Measurements from ENCODE around the gene SLX4IP. TPM values are rescaled to one million over a fixed set of nuclear protein-coding genes. Genes with fewer than 3 reads are reported as not detected.

SLX4IP gene
- total RNA-seq, 4 donors from 2014 or later = 1.3 to 3.0 (median 1.9) TPM

DNA sequence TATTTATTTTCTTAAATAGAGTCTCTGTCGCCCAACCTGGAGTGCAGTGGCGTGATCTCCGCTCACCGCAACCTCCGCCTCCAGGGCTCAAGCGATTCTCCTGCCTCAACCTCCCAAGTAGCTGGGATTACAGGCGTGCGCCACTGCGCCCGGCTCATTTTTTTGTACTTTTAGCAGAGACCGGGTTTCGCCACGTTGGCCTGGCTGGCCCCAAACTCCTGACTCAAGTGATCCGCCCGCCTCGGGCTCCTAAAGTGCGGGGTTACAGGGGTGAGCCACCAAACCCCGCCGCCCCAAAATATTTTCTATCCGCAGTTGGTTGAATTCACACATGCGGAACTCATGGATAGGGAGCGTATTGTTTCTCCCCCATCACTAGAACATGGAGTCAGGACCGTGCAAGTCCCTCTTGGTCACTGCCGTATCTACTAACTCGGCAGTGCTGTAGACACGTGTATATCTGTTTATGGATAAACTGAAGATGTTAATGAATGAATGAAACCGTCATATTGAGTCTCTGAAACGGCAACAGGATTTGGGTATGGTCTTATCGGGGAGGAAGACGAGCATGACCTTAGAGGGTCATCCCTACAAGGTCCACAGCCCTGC lies 2.0 kb upstream of the SLX4IP start:
- H3K27me3 ChIP-seq = no peaks in the 10 kb centered on the region
- peaks cover 0 to 59% (median 15%) of the 10 kb centered on the region in 3 donors for H3K4me1 ChIP-seq
- WGBS, 2 donors (ENCODE audit: low coverage in 1 of 2) = 48 to 57% methylated on average over 25 to 28 of the region's 30 CpGs
- H3K9me3 ChIP-seq = no peaks in the 10 kb centered on the region
- no peaks in the 10 kb centered on the region for H3K36me3 ChIP-seq
- TF ChIP-seq EP300 (IDR thresholded peaks at IDR 0.05) = no peak
- no peak for TF ChIP-seq POLR2AphosphoS5 (IDR thresholded peaks at IDR 0.05)
- TF ChIP-seq POLR2A (IDR thresholded peaks at IDR 0.05) = no peak
- TF ChIP-seq, protein P1, sequence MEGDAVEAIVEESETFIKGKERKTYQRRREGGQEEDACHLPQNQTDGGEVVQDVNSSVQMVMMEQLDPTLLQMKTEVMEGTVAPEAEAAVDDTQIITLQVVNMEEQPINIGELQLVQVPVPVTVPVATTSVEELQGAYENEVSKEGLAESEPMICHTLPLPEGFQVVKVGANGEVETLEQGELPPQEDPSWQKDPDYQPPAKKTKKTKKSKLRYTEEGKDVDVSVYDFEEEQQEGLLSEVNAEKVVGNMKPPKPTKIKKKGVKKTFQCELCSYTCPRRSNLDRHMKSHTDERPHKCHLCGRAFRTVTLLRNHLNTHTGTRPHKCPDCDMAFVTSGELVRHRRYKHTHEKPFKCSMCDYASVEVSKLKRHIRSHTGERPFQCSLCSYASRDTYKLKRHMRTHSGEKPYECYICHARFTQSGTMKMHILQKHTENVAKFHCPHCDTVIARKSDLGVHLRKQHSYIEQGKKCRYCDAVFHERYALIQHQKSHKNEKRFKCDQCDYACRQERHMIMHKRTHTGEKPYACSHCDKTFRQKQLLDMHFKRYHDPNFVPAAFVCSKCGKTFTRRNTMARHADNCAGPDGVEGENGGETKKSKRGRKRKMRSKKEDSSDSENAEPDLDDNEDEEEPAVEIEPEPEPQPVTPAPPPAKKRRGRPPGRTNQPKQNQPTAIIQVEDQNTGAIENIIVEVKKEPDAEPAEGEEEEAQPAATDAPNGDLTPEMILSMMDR (IDR thresholded peaks at IDR 0.05) = no peak
- H3K27ac ChIP-seq = peak overlapping the region in 3 of 4 donors; percentile 86 to 93 (median 90)
- peak overlapping the region; percentile 59 to 84 for H3K4me3 ChIP-seq
- ATAC-seq = no peak

DNA sequence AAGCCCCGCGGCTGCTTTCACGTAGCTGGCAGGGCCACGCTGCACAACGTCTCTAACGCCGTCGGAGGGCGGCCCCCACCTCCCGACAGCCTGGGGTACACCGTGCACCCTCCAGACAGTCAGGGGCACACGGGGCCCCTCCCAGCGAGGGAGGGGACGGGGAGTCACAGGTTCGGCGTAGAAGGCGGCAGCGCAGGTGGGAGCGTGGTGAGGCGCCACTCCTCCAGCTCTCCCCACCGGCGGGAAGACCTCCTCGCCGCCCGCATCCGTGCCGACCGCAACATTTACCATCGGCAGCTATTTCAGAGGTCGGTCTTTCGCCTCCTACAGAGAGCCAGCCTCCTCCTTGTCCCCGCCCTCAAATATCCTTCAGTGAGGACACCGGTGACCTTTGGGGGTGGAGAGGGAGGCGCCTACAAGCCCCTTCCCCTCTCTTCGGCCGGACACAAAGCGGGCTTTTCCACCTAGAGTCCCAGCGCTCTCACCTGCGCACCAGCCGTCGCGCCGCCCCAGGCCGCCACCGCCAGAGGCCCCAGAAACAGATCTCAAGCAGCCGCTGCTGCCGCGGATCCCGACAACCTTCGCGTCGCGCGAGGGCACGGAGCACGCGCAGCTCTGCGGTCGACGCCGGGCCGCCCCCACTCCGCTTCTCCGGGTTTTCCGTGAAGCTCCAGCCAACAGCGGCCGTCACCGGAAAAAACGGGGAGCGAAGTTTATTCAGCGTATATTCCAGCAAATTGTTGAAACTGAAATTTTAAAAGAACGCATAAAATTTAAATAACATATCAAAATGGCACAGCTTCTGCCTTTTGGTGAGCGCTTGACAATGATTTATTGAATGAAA lies 1.3 kb upstream of the SLX4IP start, which contains the start of gene MKKS:
TSS of gene MKKS (minus strand) at position 600 of the 844 bp plus-strand sequence. CDS start 20,708 bp downstream, outside the sequence.
- peak within 1 kb of the TSS; percentile 47 to 93 (median 88) for H3K27ac ChIP-seq
- H3K9me3 ChIP-seq = no peaks in the 10 kb centered on the region
- no peaks in the 10 kb centered on the region for H3K36me3 ChIP-seq
- peak within 1 kb of the TSS; percentile 59 to 84 for H3K4me3 ChIP-seq
- TF ChIP-seq EP300 (IDR thresholded peaks at IDR 0.05) = no peak
- peak; percentile 45 to 55 for TF ChIP-seq POLR2A (IDR thresholded peaks at IDR 0.05)
- TF ChIP-seq, protein P1 (IDR thresholded peaks at IDR 0.05) = peak in 2 of 4 experiments; percentile 23 to 37
- TF ChIP-seq POLR2AphosphoS5 (IDR thresholded peaks at IDR 0.05) = peak; percentile 73
- H3K4me1 ChIP-seq = peaks cover 0 to 53% (median 15%) of the 10 kb centered on the region in 3 donors
- H3K27me3 ChIP-seq = no peaks in the 10 kb centered on the region
- WGBS, 2 donors (ENCODE audit: low coverage in 1 of 2) = 0% methylated on average over 5 to 6 of the region's 73 CpGs
- peak; percentile 89 for ATAC-seq

DNA sequence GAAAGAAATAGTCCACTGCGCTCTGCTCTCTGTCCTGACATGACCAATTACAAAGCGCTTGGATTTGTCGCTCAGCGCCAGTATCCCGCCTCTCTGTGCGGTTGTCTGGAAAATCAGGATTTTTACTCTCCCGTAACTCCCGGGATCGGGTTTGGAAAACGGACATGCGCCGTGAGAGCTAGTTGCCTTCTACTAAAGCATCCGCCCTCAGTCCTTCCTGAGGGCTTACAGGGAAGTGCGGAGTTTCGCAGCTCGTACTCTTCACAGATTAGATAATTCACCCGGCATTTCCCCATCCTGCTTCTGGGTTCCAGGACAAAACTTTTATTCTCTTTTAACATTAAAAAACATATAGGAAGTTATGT lies 656 bp upstream of the SLX4IP start:
- TF ChIP-seq POLR2A (IDR thresholded peaks at IDR 0.05) (peak; percentile 92 to 93), POLR2AphosphoS5 (IDR thresholded peaks at IDR 0.05) (peak; percentile 99)
- TF ChIP-seq, protein P1 (IDR thresholded peaks at IDR 0.05) = no peak
- 0 to 1% methylated on average over 12 to 17 of the region's 17 CpGs for WGBS, 2 donors (ENCODE audit: low coverage in 1 of 2)
- peak overlapping the region; percentile 47 to 93 (median 88) for H3K27ac ChIP-seq
- H3K36me3 ChIP-seq = no peaks in the 10 kb centered on the region
- ATAC-seq = peak; percentile 93
- H3K4me1 ChIP-seq = peaks cover 0 to 48% (median 15%) of the 10 kb centered on the region in 3 donors
- no peaks in the 10 kb centered on the region for H3K27me3 ChIP-seq
- peak overlapping the region; percentile 59 to 84 for H3K4me3 ChIP-seq
- no peaks in the 10 kb centered on the region for H3K9me3 ChIP-seq

DNA sequence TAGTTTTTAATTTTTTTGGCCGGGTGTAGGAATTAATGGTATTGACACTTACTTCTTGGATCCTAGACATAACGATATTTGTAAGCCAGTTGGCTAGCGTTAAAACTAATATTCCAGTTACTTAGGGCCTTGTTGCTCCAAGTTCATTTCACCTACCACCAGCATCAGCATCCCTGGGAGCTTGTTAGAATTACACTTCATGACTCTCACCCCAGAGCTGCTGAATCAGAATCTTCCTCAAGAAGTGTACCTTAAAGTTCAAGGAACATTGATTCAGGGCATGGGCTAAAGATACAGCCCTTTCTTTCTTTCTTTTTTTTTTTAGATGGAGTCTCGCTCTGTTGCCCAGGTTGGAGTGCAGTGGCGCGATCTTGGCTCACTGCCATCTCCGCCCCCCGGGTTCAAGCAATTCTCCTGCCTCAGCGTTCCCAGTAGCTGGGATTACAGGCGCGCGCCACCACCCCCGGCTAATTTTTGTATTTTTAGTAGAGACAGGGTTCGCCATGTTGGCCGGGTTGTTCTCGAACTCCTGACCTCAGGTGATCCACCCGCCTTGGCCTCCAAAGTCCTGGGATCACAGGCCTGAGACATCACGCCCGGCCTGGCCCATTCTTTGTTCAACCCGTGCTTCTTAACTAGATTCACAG lies 1.1 kb downstream of the SLX4IP start:
- no peaks in the 10 kb centered on the region for H3K9me3 ChIP-seq
- H3K27ac ChIP-seq = no peak overlapping the region
- WGBS, 2 donors (ENCODE audit: low coverage in 1 of 2) = 92 to 95% methylated on average over 10 to 13 of the region's 20 CpGs
- H3K4me1 ChIP-seq = peaks cover 0 to 32% (median 15%) of the 10 kb centered on the region in 3 donors
- H3K27me3 ChIP-seq = no peaks in the 10 kb centered on the region
- no peak overlapping the region for H3K4me3 ChIP-seq
- TF ChIP-seq EP300 (IDR thresholded peaks at IDR 0.05) (no peak), POLR2AphosphoS5 (IDR thresholded peaks at IDR 0.05) (no peak), POLR2A (IDR thresholded peaks at IDR 0.05) (no peak)
- TF ChIP-seq, protein P1 (IDR thresholded peaks at IDR 0.05) = no peak
- H3K36me3 ChIP-seq = no peaks in the 10 kb centered on the region
- no peak for ATAC-seq

Measured in gastroesophageal sphincter (tissue), 4 donors.